Retinal pigment epithelial cell (primary cell): ENCODE data around the gene AP1G2.

Experiments used
- DNase-seq: peaks from one replicate; pipeline ENCODE4 v3.0.0-alpha.2; 2010; ENCODE audit warnings: low read depth
- H3K4me3 ChIP-seq: 2 replicates; pipeline ENCODE4 v1.5.1; 2011; ENCODE audit warnings: mild to moderate bottlenecking, low read length, control low read depth, moderate library complexity
- TF ChIP-seq, protein P1 (sequence below): conservative IDR thresholded peaks from 2 replicates; pipeline ENCODE4 v1.5.1; 2011; ENCODE audit warnings: low read depth, low read length, control low read depth, inconsistent platforms

AP1G2 gene

DNA sequence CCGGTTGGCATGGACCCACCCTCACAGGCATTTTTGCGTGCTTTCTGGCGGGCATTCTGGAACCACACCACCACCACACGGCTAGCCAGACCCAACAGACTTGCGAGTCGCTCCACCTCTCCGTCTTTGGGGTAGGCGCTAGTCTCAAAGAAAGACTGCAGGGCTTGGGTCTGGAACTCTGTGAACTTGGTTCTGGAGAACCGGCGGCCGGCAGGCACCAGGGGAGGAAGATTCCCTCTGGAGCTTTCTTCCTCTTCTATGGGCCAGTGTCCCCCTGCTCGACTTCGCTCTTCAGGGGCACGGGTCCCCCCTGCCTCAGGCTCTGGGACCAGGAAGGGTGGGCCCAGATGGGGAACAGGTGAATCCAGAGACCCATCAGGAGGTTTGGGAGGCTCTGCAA, 42.6 kb downstream of the AP1G2 start:
- H3K4me3 ChIP-seq: no peak overlapping the region
- TF ChIP-seq, protein P1, sequence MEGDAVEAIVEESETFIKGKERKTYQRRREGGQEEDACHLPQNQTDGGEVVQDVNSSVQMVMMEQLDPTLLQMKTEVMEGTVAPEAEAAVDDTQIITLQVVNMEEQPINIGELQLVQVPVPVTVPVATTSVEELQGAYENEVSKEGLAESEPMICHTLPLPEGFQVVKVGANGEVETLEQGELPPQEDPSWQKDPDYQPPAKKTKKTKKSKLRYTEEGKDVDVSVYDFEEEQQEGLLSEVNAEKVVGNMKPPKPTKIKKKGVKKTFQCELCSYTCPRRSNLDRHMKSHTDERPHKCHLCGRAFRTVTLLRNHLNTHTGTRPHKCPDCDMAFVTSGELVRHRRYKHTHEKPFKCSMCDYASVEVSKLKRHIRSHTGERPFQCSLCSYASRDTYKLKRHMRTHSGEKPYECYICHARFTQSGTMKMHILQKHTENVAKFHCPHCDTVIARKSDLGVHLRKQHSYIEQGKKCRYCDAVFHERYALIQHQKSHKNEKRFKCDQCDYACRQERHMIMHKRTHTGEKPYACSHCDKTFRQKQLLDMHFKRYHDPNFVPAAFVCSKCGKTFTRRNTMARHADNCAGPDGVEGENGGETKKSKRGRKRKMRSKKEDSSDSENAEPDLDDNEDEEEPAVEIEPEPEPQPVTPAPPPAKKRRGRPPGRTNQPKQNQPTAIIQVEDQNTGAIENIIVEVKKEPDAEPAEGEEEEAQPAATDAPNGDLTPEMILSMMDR: no peak
- DNase-seq: no peak

DNA sequence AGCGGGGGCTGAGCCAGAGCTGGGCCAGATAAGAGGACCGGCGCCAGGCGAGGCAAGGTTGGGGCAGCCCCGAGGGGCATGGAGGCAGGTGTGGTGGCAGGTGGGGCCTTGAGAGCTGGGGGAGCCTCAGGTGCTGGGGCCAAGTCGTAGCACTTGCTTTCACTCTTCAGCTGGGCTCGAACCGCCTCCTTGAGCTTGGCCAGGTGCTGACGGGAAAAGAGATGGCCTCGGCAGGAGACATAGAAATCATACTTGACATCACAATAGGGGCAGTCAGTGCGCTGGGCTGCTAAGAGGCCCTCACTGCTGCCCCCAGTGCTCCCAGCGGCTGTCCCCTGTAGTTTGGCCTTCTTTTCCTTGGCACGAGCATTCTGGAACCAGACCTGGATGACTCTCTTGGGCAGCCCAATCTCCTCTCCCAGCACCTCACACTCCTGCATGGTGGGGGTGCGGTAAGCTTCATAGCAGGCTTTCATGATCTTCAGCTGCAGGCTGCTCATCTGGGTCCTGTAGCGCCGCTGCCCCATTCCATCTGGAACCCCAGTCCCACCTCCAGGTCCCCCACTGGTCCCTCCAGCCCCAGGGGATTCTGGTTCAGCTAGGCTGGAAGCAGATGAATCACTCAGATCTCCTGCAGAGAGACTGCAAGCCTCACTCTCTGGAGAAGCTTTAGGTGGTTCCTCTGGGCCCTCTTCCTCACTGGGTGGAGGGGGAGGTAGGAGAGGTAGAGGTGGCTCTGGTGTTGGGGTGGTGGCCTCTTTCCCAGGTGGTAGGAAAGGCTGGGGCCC, 44.2 kb downstream of the AP1G2 start:
- TF ChIP-seq, protein P1: no peak
- no peak for DNase-seq
- H3K4me3 ChIP-seq: no peak overlapping the region

DNA sequence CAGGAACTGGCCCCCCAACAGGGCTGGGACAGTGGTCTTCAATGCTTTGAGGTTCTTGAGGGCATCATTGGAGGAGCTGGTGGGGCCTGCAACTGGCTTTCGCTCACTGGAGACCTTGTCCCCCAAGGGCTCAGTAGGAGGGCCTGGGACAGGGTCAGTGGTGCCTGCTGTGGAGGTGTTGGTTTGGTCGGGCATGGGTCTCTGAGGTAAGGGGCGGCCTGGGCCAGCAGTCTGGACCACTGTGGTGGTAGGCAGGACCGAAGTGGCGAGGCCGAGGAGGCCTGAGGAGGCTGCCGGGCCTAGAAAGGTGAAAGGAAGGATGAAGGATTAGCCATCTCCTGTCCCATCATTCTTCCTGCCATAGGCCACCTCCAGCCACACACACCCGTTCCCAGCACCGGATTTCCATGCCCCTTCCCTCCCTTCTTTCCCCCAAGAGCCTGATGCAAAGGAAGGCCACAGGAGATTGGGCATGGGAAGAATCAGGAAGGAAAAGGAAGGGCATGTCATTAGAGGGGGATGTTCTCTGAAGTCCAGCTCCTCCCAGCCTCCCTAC, 44.9 kb downstream of the AP1G2 start:
- H3K4me3 ChIP-seq: no peak overlapping the region
- TF ChIP-seq, protein P1: no peak
- no peak for DNase-seq

DNA sequence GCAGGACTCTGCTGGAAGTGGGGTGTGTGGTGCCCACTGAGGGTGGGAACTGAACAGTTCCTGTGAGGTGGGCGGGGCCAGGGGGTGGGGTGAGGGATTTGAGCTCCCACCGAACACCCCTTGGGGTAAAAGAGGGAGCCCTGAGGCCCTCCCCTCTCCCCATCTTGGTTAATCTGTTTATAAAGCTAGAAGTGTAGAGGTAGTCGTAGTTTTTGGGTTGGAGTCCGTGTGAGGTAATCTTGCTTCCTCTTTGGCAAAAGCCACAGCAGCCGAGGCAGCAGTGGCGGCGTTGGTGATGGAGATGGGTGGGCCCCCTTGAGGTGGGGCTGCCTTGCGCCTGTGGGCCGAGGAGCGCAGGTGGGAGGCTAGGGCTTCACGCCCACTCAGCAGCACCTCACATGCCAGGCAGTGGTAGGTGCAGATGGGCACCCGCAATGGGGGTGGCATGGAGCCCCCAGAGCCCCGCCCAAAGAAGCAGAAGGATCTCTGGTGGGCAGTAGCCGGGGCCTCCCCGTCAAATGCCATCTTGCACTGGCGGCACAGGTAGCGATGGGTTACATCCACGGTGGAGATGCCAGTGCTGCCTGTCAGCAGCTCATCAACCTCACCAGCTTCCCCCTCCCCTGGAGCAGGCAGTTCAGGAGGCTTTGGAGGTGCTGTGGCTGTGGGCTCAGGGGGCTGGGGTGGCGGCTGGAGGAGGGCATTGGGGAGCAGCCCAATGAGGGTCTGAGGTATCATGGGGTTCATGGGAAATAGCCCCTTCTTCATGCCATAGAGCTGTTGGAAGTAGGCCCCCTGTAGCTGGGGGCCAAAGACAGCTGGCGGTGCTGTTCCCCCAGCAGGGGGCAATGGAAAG, 45.6 kb downstream of the AP1G2 start:
- no peak overlapping the region for H3K4me3 ChIP-seq
- DNase-seq: no peak
- TF ChIP-seq, protein P1: no peak

DNA sequence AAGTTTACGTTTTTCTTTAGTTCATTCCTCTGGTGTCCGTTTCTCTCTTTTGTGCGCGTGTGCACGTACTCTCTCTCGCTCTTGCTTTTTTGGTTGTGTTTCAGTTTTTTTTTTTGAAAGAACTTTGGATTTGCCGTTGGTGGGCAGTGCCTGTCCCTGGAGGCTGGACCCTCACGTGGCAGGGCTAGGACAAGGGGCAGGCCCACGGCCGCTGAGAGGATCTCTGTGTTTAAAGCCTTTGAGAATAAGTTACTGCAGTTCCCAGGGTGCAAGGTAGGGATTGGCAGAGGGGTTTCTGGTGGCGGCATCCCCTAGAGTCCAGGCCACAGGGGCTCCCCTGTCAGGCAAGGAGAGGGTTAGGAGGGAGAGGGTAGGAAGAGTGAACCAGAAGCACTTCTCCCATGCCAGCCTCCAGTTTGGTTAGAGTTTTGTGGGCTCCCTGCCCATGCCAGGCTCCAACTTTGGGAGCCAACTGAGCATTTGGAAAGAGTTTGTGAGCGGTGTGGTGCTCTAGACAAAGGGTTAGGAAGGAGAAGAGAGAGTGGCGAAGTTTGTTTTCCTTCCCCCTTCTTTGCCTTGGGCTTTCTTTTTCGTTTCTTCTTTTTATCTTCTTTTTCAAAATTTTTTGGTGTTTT, 46.6 kb downstream of the AP1G2 start:
- TF ChIP-seq, protein P1: no peak
- H3K4me3 ChIP-seq: no peak overlapping the region
- no peak for DNase-seq

DNA sequence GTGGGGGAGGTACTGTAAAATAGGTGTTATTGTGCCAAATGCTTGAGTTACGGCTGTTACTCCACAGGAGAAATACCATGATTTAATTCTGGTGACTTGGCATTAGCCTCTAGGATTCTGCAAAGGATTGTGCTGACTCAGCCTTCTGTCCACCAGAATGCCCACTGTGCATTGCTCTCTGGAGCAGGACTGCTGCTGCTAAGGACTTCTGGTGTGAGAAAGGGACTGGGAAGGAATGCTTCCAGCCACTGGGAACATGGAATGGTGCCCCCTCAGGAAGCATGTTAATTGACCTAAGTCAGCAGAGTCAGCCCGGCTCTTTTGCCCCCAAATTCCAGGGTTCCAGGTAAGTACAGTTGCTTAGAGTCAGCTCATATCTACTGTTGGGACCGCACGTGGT, 48.9 kb downstream of the AP1G2 start:
- TF ChIP-seq, protein P1: no peak
- no peak overlapping the region for H3K4me3 ChIP-seq
- peak; percentile 5 for DNase-seq
